ENCODE results near the gene LAMC1.

Gene LAMC1

DNA sequence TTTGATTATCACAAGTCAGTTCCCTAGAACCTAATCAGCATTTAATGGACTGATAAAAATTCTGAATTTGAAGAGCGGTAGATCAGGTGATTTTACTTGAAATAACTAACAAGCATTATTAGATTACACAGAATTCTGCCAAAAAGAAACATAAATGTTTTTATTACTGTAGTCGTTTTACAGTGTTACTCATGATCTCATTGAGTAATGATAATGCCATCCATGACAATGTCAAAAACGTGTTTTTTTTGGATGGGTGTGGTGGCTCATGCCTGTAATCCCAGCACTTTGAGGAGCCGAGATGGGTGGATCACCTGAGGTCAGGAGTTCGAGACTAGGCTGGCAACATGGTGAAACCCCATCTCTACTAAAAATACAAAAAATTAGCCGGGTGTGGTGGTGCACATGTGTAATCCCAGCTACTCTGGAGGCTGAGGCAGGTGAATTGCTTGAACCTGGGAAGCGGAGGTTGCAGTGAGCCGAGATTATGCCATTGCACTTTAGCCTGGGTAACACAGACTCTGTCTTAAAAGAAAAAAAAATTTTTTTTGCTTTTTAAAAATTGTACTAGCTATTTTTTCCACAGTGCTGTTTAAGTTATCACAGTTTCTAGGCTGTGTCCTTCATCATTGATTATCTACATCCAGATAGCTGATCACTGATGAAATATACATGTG, 56.6 kb downstream of the LAMC1 start:
- no peak for DNase-seq (ENCODE audit: low spot score)

GRCh38 chr1:183080406-183080805, 57.2 kb downstream of the LAMC1 start:
- no peak for DNase-seq (ENCODE audit: low spot score)

- DNase-seq (ENCODE audit: low spot score), result no peak
Observed at GRCh38 chr1:183081402-183082120, 58.3 kb downstream of the LAMC1 start.

DNA sequence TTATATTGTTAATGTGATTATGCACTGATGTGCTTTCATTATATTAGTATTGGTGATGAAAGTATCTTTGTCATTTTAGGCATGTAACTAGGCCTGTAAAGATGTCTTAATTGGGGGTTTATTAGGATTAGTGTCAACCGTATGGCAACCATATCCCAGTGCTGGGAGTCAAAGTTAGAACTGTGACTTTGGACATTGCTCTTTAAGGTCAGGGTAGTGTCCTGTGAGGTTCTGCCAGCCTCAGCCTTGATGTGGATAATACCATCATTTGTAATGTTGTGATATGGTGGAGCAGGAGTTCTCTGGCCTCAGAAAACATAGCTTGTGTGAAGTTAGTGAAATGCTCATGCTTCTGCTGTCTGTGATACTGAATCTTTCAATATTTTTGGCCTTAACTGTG, 59.4 kb downstream of the LAMC1 start:
- DNase-seq (ENCODE audit: low spot score), result no peak

- DNase-seq (ENCODE audit: low spot score), result no peak
Observed at GRCh38 chr1:183087001-183087400, 63.8 kb downstream of the LAMC1 start.

DNA sequence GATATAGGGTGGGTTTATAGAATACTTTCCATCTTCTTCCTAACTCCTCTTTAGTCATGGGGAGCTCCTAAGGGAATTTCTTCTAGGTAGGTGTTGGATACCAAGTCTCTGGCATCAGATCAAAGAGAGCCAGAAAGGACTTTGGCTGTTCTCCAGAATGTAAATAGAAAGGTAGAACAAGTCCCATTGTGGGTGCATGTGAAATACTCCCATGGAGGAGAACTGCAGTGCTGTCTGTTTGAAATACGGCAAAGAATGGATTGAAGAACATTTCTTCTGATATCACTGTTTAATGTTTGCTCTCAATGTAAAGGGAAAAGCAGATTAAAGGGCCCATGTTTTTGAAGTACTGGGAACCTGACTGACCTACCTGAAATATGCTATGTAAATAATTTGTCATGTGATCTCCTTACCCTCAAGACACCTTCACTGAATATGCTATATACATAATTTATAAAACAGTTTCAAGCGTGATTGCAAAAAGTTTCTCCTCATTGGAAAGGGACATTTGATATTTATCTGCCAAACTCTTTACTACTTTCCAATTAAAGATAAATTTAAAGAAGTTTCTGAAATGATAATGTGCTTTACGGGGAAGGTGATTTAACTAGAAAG, 65.9 kb downstream of the LAMC1 start:
- no peak for DNase-seq (ENCODE audit: low spot score)

DNA sequence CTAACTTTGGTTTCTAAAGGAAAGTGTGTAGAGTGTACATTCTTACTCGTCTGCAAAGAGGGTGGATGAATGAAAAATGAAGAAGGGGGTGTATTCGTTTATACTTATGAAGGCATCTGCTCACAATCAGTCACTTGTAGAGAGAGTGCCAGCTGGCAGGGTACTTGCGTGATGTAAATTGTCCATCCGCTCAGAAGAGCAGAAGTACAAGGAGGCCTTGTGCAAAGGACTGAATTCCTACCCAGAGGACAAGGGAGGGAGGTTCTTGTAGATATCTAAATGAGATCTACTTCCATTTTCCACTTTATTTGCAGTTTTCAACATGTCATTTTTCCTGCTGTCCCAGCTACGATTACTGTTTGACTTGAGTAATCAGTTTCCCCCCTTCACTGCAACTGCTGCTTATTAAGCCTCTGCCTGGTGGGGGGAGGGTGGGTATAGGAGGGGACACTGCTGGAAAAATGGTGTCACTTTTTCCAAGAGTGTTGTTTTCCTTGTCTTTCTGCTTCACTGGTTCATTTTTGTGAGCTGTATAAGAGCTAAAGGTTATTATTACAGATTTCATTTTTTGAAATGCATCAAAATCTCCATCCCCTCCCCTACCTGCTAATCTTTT, 67.3 kb downstream of the LAMC1 start:
- no peak for DNase-seq (ENCODE audit: low spot score)

GRCh38 chr1:183091181-183091580, 68.0 kb downstream of the LAMC1 start:
- DNase-seq (ENCODE audit: low spot score), result no peak

DNA sequence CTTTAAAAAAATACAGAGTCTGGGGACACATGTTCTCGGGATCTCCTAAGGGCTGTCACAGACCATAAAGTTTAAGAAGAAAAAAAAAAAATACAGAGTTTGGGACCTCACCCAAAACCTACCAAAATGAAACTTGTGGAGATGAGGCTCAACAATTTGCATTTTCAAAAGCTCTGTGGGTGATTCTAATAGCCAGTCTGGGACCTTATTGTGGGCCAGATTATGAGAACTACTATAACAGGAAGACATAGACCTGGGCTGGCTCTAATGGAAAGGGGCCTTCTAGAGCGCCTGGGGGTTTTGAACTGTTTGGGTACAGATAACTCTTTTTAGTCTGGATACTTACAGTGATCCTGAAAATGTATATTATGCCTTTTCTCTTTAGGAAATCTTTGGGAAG, 69.1 kb downstream of the LAMC1 start:
- DNase-seq (ENCODE audit: low spot score), result no peak

DNA sequence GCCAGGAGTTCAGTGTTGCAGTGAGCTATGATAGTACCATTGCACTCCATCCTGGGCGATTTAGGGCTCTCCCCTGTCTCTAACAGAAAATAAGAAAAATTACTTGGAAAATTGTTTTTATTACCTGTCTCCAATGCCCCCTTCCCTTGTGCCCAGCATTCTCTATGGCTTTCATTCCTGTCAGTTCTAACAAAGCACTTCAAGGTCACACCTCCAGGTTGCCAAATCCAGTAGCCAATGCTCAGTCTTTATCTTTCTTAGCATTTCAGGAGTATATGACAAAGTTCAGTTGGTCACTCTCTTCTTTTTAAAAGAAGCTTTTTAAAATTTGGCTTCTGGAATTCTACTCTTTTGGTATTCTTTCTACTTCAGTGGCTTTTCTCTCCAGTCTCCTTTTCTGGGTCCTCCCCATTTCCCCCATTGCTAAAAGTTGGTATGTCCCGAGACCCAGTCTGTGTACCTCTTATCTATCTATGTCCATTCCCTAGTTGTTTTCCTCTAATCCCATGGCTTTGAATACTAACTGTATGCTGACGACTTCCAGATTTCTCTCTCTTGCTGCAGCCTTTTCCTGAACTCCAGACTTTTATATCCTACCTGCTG, 69.9 kb downstream of the LAMC1 start:
- no peak for DNase-seq (ENCODE audit: low spot score)

DNA sequence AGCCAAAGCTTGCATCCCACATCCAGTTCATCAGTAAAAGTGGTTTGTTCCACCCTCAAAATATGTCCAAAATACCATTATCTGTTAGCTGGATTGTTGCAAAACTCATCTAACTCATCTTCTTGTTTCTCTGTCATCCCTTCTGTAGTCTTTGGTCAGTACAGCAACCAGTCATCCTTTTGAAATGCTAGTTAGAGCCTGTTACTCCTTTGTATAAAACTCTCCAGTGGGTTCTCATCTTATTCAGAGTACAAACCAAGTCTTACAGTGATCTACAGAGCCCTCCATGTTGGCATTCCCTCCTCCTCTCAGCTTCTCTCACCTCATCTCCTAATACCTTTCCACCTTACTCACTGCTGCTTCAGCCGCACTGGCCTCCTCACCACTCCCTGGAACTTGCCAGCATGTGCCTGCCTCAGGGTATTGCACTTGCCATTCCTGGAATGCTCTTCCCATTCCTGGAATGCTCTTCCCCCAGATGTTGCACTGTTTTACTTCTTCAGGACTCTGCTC, 70.6 kb downstream of the LAMC1 start:
- peak; percentile 23 for DNase-seq (ENCODE audit: low spot score)

- no peak for DNase-seq (ENCODE audit: low spot score)
Observed at GRCh38 chr1:183094351-183094750, 71.1 kb downstream of the LAMC1 start.

- DNase-seq (ENCODE audit: low spot score), result no peak
Observed at GRCh38 chr1:183096351-183096750, 73.1 kb downstream of the LAMC1 start.

- no peak for DNase-seq (ENCODE audit: low spot score)
Observed at GRCh38 chr1:183096894-183097293, 73.7 kb downstream of the LAMC1 start.

DNA sequence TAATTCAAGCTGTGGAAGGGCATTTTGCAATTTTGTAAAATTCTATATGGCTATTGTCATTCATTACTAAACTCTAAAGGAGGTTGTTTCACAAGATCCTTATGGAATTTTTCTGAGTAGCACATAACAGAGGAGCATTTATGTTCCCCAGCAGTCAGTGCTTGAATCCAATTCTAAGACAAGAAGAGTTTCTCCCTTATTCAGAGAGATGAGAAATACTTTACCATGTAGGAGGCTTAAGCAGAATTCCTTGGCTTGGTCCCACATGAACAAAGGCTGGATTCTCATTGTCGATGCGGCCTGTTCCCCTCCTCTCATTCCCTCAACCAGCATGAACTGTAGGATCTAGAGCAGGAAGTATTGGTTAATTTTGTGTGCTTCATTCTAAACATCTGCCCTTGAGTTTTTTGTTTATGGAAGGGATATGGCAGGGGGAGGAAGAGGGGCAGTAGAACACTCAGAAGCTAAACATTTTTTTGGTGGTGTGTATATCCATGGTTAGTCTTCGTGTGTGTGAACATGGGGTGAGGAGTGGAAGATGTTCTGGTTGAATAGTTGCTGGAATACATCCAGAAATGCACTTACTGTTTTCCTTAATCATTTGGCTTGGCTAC, 74.3 kb downstream of the LAMC1 start:
- DNase-seq (ENCODE audit: low spot score), result no peak

GRCh38 chr1:183098317-183098716, 75.1 kb downstream of the LAMC1 start:
- DNase-seq (ENCODE audit: low spot score), result no peak

GRCh38 chr1:183100361-183100974, 77.2 kb downstream of the LAMC1 start:
- no peak for DNase-seq (ENCODE audit: low spot score)

GRCh38 chr1:183101081-183101480, 77.9 kb downstream of the LAMC1 start:
- DNase-seq (ENCODE audit: low spot score), result no peak

- no peak for DNase-seq (ENCODE audit: low spot score)
Observed at GRCh38 chr1:183101841-183102276, 78.6 kb downstream of the LAMC1 start.

DNA sequence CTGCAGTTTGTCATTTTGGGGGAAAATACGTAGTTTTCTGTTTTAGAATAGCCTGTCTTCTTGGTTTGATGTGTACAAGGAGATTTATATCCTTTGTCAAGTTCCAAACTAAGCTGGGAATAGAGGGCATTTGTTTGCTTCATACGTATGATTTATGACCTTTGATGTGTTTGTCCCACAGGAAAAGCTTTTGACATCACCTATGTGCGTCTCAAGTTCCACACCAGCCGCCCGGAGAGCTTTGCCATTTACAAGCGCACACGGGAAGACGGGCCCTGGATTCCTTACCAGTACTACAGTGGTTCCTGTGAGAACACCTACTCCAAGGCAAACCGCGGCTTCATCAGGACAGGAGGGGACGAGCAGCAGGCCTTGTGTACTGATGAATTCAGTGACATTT, 79.9 kb downstream of the LAMC1 start:
- DNase-seq (ENCODE audit: low spot score), result no peak

GRCh38 chr1:183103577-183103976, 80.4 kb downstream of the LAMC1 start:
- no peak for DNase-seq (ENCODE audit: low spot score)

Data from iPS-NIHi11 (cell line).